ENCODE measurements around the gene CACYBP. TPM values are rescaled to one million over a fixed set of nuclear protein-coding genes. Genes with fewer than 3 reads are reported as not detected.

Gene CACYBP
- total RNA-seq, 1 experiment from 2014 or later = 194 TPM

DNA sequence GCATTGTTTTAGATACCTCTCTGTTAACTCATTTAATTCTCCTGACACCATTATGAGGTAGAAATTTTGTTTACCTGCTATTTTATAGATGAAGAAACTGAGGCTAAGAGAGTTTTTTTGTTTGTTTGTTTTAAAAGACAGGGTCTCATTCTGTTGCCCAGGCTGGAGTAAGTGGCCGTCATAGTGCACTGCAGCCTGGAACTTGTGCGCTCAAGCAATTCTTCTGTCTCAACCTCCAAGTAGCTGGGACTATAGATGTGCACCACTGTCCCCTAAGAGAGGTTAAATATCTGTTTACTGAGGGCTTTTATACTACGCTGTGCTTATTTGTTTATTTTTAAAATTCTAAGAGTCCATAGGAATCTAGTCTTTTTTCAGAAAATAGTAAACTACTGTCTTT, 43.7 kb upstream of the CACYBP start:
- ATAC-seq = no peak
- ChIA-PET RAD21 (ENCODE audit: low non-redundant PET in 1 of 2, low total read pairs in 2 of 2, uncharacterized antibody in 2 of 2, unreplicated experiment in 2 of 2) (no interaction called here), POLR2A (no interaction called here), CTCF (no interaction called here)
- DNase-seq (ENCODE audit: low read depth, low spot score) = no peak
- H3K9me2 ChIP-seq (ENCODE audit: insufficient read depth) = no peaks in the 10 kb centered on the region
- no peak overlapping the region for H3K4me2 ChIP-seq (ENCODE audit: low read length)
- no peaks in the 10 kb centered on the region for H3K27me3 ChIP-seq (ENCODE audit: insufficient read depth, low read length)
- BruUV-seq (replicated peaks) = no TSS peak
- no peak overlapping the region for H3K9ac ChIP-seq (ENCODE audit: low read length)
- H3K36me3 ChIP-seq (ENCODE audit: control insufficient read depth in 1 of 2, insufficient read depth in 2 of 2, low read length in 2 of 2) = no peaks in the 10 kb centered on the region
- H3K27ac ChIP-seq (ENCODE audit: low read depth, low read length) = no peak overlapping the region
- H2AFZ ChIP-seq (ENCODE audit: low read depth, low read length, poor library complexity, severe bottlenecking) = no peak overlapping the region
- H3K79me2 ChIP-seq (ENCODE audit: insufficient read depth, low read length) = no peaks in the 10 kb centered on the region
- H3K4me1 ChIP-seq (ENCODE audit: control insufficient read depth in 1 of 2, insufficient read depth in 2 of 2, low read length in 2 of 2) = no peaks in the 10 kb centered on the region
- no peaks in the 10 kb centered on the region for H4K20me1 ChIP-seq (ENCODE audit: insufficient read depth)
- no peak overlapping the region for H3K4me3 ChIP-seq (replicated peaks in 1 of 2; ENCODE audit: low read depth in 1 of 2, low read length in 2 of 2)
- TF ChIP-seq YY1 (IDR thresholded peaks at IDR 0.05; ENCODE audit: extremely low read depth, insufficient replicate concordance, low read depth, low read length) (no peak), SIN3A (IDR thresholded peaks at IDR 0.05; ENCODE audit: low read depth) (no peak), ELF1 (IDR thresholded peaks at IDR 0.05; ENCODE audit: borderline replicate concordance, low read depth) (no peak), EZH2phosphoT487 (IDR thresholded peaks at IDR 0.05; ENCODE audit: borderline replicate concordance) (no peak), FOSL1 (IDR thresholded peaks at IDR 0.05; ENCODE audit: low read depth) (no peak), POLR2A (IDR thresholded peaks at IDR 0.05; ENCODE audit: borderline replicate concordance, extremely low read depth, insufficient read depth, insufficient read length) (no peak), ZFX (IDR thresholded peaks at IDR 0.05) (no peak), CEBPB (IDR thresholded peaks at IDR 0.05; ENCODE audit: low read depth) (no peak), TCF7L2 (IDR thresholded peaks at IDR 0.05; ENCODE audit: borderline replicate concordance, extremely low read depth, insufficient read depth, insufficient read length) (no peak), JUND (IDR thresholded peaks at IDR 0.05) (no peak), CBX3 (IDR thresholded peaks at IDR 0.05; ENCODE audit: low read depth) (no peak), SRF (IDR thresholded peaks at IDR 0.05; ENCODE audit: low read depth) (no peak), SP1 (IDR thresholded peaks at IDR 0.05; ENCODE audit: low read depth) (no peak), ZNF274 (IDR thresholded peaks at IDR 0.05; ENCODE audit: low read depth, low read length) (no peak)
- TF ChIP-seq, protein P1, sequence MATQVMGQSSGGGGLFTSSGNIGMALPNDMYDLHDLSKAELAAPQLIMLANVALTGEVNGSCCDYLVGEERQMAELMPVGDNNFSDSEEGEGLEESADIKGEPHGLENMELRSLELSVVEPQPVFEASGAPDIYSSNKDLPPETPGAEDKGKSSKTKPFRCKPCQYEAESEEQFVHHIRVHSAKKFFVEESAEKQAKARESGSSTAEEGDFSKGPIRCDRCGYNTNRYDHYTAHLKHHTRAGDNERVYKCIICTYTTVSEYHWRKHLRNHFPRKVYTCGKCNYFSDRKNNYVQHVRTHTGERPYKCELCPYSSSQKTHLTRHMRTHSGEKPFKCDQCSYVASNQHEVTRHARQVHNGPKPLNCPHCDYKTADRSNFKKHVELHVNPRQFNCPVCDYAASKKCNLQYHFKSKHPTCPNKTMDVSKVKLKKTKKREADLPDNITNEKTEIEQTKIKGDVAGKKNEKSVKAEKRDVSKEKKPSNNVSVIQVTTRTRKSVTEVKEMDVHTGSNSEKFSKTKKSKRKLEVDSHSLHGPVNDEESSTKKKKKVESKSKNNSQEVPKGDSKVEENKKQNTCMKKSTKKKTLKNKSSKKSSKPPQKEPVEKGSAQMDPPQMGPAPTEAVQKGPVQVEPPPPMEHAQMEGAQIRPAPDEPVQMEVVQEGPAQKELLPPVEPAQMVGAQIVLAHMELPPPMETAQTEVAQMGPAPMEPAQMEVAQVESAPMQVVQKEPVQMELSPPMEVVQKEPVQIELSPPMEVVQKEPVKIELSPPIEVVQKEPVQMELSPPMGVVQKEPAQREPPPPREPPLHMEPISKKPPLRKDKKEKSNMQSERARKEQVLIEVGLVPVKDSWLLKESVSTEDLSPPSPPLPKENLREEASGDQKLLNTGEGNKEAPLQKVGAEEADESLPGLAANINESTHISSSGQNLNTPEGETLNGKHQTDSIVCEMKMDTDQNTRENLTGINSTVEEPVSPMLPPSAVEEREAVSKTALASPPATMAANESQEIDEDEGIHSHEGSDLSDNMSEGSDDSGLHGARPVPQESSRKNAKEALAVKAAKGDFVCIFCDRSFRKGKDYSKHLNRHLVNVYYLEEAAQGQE (IDR thresholded peaks at IDR 0.05; ENCODE audit: low read depth) = no peak
- TF ChIP-seq, protein P2, sequence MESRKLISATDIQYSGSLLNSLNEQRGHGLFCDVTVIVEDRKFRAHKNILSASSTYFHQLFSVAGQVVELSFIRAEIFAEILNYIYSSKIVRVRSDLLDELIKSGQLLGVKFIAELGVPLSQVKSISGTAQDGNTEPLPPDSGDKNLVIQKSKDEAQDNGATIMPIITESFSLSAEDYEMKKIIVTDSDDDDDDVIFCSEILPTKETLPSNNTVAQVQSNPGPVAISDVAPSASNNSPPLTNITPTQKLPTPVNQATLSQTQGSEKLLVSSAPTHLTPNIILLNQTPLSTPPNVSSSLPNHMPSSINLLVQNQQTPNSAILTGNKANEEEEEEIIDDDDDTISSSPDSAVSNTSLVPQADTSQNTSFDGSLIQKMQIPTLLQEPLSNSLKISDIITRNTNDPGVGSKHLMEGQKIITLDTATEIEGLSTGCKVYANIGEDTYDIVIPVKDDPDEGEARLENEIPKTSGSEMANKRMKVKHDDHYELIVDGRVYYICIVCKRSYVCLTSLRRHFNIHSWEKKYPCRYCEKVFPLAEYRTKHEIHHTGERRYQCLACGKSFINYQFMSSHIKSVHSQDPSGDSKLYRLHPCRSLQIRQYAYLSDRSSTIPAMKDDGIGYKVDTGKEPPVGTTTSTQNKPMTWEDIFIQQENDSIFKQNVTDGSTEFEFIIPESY (IDR thresholded peaks at IDR 0.05; ENCODE audit: extremely low read depth, insufficient replicate concordance, low read length) = no peak
- TF ChIP-seq, protein P3, sequence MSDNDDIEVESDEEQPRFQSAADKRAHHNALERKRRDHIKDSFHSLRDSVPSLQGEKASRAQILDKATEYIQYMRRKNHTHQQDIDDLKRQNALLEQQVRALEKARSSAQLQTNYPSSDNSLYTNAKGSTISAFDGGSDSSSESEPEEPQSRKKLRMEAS (IDR thresholded peaks at IDR 0.05) = no peak
- intact Hi-C loops (cut with micrococcal nuclease) = no loop called here
- H3K9me3 ChIP-seq (ENCODE audit: control insufficient read depth in 1 of 2, insufficient read depth in 1 of 2, low read depth in 1 of 2, low read length in 2 of 2) = no peaks in the 10 kb centered on the region
